Ovary (tissue), 3 donors: ENCODE data around the gene NAV1.

Source experiments
- CTCF ChIP-seq, 3 donors: fragments of 450-650 bp in 2 of 3; fragments of 200-600 bp in 1 of 3; IDR thresholded peaks; one replicate each; pipeline versions ENCODE4 v1.5.1 to v1.8.0; 2016 to 2022; ENCODE audit warnings: antibody characterized with exemption in 3 of 3, mild to moderate bottlenecking in 1 of 3
- EP300 ChIP-seq: sonication (generic); formaldehyde crosslinking; IDR thresholded peaks from one replicate; pipeline ENCODE4 v1.6.1; 2017; ENCODE audit warnings: antibody characterized with exemption
- POLR2A ChIP-seq: fragments of 450-650 bp; IDR thresholded peaks from one replicate; pipeline ENCODE4 v1.6.1; 2017; ENCODE audit warnings: antibody characterized with exemption, mild to moderate bottlenecking, moderate library complexity
- donor health status: DM: no; HTN: no; CAD: no.

- no peak for TF ChIP-seq CTCF (IDR thresholded peaks at IDR 0.05)
- TF ChIP-seq POLR2A, result no peak
- TF ChIP-seq EP300, result no peak
Measured at GRCh38 chr1:201551877-201552731, 13.2 kb downstream of the NAV1 start.
